ENCODE data around the gene MYL1.

MYL1 gene

GRCh38 chr2:210318891-210319290 lies 3.9 kb upstream of the MYL1 start:
- Histone ChIP-seq H3K36me3 (ENCODE audit: control insufficient read depth in 2 of 2, insufficient read depth in 1 of 2, low read length in 2 of 2) (no peaks in the 10 kb centered on the region), H3K9me3 (ENCODE audit: control insufficient read depth, insufficient read depth, low read depth, low read length) (no peaks in the 10 kb centered on the region), H3K27ac (ENCODE audit: extremely low read depth, low read depth, low read length) (no peak overlapping the region), H3K4me3 (ENCODE audit: low read depth, low read length) (no peak overlapping the region), H3K4me1 (ENCODE audit: control insufficient read depth, insufficient read depth, low read length) (no peaks in the 10 kb centered on the region)
- TF ChIP-seq ZNF837 (tag by site-specific recombination; IDR thresholded peaks at IDR 0.05) (no peak), ZNF324 (tag by site-specific recombination; IDR thresholded peaks at IDR 0.05) (no peak), MZF1 (tag by site-specific recombination; IDR thresholded peaks at IDR 0.05; ENCODE audit: borderline replicate concordance) (no peak), ZNF174 (tag by site-specific recombination; IDR thresholded peaks at IDR 0.05) (no peak), ZNF114 (tag by site-specific recombination; IDR thresholded peaks at IDR 0.05) (no peak), ZNF561 (tag by site-specific recombination; IDR thresholded peaks at IDR 0.05; ENCODE audit: borderline replicate concordance) (no peak), KLF16 (tag by site-specific recombination; IDR thresholded peaks at IDR 0.05) (no peak), MEIS1 (CRISPR knock-in tag; IDR thresholded peaks at IDR 0.05; ENCODE audit: borderline replicate concordance) (no peak), ZNF48 (tag by site-specific recombination; IDR thresholded peaks at IDR 0.05) (no peak), PRDM1 (tag by site-specific recombination; IDR thresholded peaks at IDR 0.05) (no peak), ZNF777 (tag by site-specific recombination; IDR thresholded peaks at IDR 0.05; ENCODE audit: borderline replicate concordance) (no peak), PRDM10 (tag by site-specific recombination; IDR thresholded peaks at IDR 0.05) (no peak)
- POLR2A ChIA-PET: no interaction called here
- CTCF ChIA-PET: no interaction called here

GRCh38 chr2:210318486-210318885 lies 3.5 kb upstream of the MYL1 start:
- TF ChIP-seq ZNF433 (tag by site-specific recombination; IDR thresholded peaks at IDR 0.05; ENCODE audit: low read depth): no peak
- no peak for TF ChIP-seq ZNF830 (tag by site-specific recombination; IDR thresholded peaks at IDR 0.05; ENCODE audit: low read depth)
- TF ChIP-seq ZNF624 (tag by site-specific recombination; IDR thresholded peaks at IDR 0.05): no peak
- no peak for TF ChIP-seq ZNF621 (tag by site-specific recombination; IDR thresholded peaks at IDR 0.05)
- no peak for TF ChIP-seq ZNF645 (tag by site-specific recombination; IDR thresholded peaks at IDR 0.05)
- TF ChIP-seq ZNF169 (tag by site-specific recombination; IDR thresholded peaks at IDR 0.05): no peak
- no peak for TF ChIP-seq ZNF18 (tag by site-specific recombination; IDR thresholded peaks at IDR 0.05)
- no peak for TF ChIP-seq ZSCAN5A (tag by site-specific recombination; IDR thresholded peaks at IDR 0.05)
- no peak for TF ChIP-seq ZBTB20 (tag by site-specific recombination; IDR thresholded peaks at IDR 0.05)
- TF ChIP-seq ZNF600 (tag by site-specific recombination; IDR thresholded peaks at IDR 0.05): no peak
- no peak for TF ChIP-seq ZNF707 (tag by site-specific recombination; IDR thresholded peaks at IDR 0.05)
- no peak for TF ChIP-seq ZNF366 (tag by site-specific recombination; conservative IDR thresholded peaks at IDR 0.05)
- no peak for TF ChIP-seq ZFP41 (tag by site-specific recombination; IDR thresholded peaks at IDR 0.05; ENCODE audit: borderline replicate concordance)
- TF ChIP-seq HOXD13 (CRISPR knock-in tag; IDR thresholded peaks at IDR 0.05; ENCODE audit: borderline replicate concordance): no peak
- no peak for TF ChIP-seq ZNF521 (tag by site-specific recombination; IDR thresholded peaks at IDR 0.05)
- POLR2A ChIA-PET: no interaction called here
- H3K4me1 ChIP-seq (ENCODE audit: control insufficient read depth, insufficient read depth, low read length): no peaks in the 10 kb centered on the region
- CTCF ChIA-PET: no interaction called here
- no peak overlapping the region for H3K4me3 ChIP-seq (ENCODE audit: low read depth, low read length)
- no peaks in the 10 kb centered on the region for H3K36me3 ChIP-seq (ENCODE audit: control insufficient read depth in 2 of 2, insufficient read depth in 1 of 2, low read length in 2 of 2)
- H3K27ac ChIP-seq (ENCODE audit: extremely low read depth, low read depth, low read length): no peak overlapping the region
- no peaks in the 10 kb centered on the region for H3K9me3 ChIP-seq (ENCODE audit: control insufficient read depth, insufficient read depth, low read depth, low read length)
